GM21737 (cell line): ENCODE results near the gene SLC24A4.

ENCODE experiments used
- ATAC-seq: cut with Tn5 transposase; IDR thresholded peaks from one replicate; pipeline ENCODE4 v1.9.1; 2021; ENCODE audit warnings: mild to moderate bottlenecking, moderate library complexity; ENCODE audit not compliant: unreplicated experiment

The SLC24A4 gene

GRCh38 chr14:92366237-92366636 lies 43.3 kb downstream of the SLC24A4 start:
- ATAC-seq: no peak

- ATAC-seq: no peak
These were observed 45.0 kb downstream of the SLC24A4 start for GRCh38 chr14:92368001-92368400.

DNA sequence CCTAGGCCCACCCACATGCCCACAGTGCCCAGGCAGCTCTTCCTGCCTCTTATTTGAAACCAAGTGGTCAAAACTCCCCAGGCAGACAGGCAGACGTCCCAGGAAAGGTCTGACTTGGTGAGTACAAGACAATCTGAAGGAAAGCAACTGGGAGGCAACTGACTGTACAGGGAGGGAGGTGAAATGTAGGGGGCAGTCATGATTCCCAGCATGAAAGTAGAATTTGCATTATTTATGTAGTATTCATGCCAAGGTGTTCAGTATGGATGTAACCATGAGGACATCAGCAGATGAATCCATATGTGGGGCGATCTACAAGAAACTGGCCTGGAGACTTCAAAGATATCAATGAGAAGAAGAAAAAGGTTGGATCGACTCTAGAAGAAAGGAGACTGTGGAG lies 46.1 kb downstream of the SLC24A4 start:
- ATAC-seq: no peak

DNA sequence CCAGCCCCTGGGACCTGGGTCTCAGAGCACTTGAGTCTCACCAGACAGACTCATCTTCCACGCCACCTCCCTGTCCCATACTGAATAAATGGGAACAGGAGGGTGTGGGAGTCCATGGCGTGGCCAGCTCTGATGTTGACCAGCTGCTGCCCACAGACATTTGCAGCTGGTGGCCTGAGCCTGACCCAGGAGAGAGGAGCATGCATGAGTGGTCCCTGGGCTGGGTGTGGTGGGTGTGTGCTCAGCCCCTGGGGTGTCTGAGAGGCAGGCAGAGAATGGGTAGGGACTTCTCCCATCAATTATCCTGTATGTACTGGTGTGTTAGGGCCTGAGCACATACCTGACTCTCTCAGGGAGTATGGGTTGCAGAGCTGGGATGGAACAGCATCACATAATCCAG lies 49.3 kb downstream of the SLC24A4 start:
- no peak for ATAC-seq

DNA sequence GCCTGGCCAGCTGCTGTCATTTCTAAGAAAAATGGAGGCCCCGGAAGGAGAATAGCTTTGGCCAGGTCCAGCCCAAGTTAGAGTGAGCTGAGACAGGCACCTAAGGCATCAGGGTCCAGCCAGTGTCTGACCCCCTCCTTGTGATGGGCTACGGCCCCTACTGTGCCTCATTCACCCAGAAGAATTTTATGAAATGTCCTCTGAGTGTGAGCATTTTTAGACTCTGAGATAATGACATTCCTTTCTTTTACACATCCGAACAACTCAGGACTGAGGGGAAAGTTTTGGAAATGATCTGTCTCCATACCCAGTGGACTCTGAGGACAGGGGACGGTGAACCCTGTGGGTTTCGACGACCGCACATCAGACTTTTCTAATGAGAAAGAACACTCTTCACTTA lies 50.4 kb downstream of the SLC24A4 start:
- ATAC-seq: no peak

DNA sequence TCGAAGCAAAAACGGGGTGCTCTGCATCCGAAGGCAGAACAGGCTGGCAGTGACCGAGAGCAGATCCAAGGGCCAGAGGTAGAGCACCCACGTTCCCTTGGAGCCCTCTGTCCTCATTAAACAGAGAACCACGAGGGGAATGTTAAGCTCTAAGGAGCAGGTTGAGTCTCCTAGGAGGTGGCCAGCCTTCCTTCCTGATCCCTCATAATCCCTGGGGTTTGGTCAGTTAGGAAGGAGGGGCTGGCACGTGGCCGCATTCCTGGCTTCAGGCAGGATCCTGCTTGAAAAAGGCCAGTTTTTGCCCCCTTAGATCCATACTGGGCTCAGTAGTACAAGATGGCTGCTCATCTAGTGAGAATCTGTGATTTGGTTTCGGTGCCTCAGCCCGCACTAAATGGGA lies 57.2 kb downstream of the SLC24A4 start:
- no peak for ATAC-seq

- no peak for ATAC-seq
These were observed 57.6 kb downstream of the SLC24A4 start for GRCh38 chr14:92380582-92380981.

GRCh38 chr14:92382677-92383076 lies 59.7 kb downstream of the SLC24A4 start:
- ATAC-seq: no peak

- ATAC-seq: no peak
These were observed 60.8 kb downstream of the SLC24A4 start for GRCh38 chr14:92383805-92384204.

GRCh38 chr14:92384461-92385133 lies 61.6 kb downstream of the SLC24A4 start:
- ATAC-seq: no peak

GRCh38 chr14:92385561-92385960 lies 62.6 kb downstream of the SLC24A4 start:
- no peak for ATAC-seq

DNA sequence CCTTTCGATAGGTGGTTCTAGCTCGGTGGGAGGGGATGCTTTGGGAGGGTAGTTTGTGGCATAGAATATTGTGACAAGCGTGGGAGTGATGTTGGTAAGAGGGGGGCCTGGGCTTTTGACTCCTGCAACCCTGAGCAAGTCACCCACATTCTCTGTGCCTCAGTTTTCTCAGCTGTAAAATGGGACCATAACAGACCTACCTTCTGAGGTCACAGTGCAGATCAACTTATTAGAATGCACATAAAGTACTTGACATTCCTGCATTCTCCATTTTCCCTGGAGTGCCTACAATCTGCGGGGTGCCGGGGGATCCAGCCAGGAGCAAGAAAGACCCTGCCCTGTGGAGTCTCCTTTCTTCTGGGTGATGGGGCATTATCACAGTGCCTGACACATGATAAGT lies 63.2 kb downstream of the SLC24A4 start:
- no peak for ATAC-seq

DNA sequence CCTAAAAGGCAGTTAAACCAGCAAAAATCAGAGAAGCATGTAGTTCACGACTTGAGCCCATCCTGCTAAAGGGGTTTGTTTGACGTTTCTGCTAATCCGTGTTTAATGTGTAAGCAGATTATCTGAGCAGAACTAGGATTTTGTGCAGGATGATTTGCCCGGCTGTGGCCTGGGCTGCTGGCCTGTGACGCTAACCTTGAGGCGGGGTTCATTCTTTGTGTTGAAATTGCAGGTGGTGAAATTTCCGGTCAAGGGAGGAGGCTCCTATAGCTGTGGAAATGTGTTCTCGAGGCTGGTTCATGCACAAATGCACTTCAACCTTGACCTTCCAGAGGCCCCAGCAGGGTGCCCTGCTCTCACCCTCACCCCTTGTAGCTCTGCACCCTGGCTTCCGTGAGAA lies 63.7 kb downstream of the SLC24A4 start:
- ATAC-seq: no peak

GRCh38 chr14:92387578-92387977 lies 64.6 kb downstream of the SLC24A4 start:
- ATAC-seq: no peak

DNA sequence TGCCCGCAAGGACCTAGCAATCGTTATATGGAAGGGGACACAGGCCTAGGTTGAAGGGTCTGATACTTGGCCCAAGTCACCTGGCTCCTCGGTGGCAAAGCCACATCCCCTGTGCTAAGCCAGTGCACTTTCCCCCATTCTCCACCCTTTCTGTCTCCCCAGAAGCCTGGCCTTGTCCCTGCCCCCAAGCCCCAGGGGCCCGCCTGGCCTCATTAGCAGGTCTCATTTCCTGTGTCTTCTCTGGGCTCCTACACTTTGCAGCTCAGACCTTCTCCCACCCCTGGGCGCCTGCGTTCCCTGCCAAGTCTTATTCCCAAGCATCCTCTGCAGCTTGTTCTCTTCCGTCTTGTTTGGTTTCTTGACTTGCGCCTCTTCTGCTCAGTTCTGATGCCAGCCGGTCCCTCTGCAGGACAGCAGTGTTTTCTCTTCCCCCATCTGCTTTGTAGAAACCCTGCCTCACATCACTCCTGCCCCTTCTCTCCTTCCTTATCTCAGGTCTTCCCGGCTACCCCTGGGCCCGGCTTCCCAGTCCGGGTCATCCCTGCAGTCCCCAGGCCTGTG lies 66.7 kb downstream of the SLC24A4 start:
- ATAC-seq: no peak

- no peak for ATAC-seq
These were observed 68.8 kb downstream of the SLC24A4 start for GRCh38 chr14:92391726-92392125.

- ATAC-seq: no peak
These were observed 69.7 kb downstream of the SLC24A4 start for GRCh38 chr14:92392711-92393110.

GRCh38 chr14:92397150-92397952 lies 74.4 kb downstream of the SLC24A4 start:
- ATAC-seq: no peak

- no peak for ATAC-seq
These were observed 75.1 kb downstream of the SLC24A4 start for GRCh38 chr14:92397953-92398564.

DNA sequence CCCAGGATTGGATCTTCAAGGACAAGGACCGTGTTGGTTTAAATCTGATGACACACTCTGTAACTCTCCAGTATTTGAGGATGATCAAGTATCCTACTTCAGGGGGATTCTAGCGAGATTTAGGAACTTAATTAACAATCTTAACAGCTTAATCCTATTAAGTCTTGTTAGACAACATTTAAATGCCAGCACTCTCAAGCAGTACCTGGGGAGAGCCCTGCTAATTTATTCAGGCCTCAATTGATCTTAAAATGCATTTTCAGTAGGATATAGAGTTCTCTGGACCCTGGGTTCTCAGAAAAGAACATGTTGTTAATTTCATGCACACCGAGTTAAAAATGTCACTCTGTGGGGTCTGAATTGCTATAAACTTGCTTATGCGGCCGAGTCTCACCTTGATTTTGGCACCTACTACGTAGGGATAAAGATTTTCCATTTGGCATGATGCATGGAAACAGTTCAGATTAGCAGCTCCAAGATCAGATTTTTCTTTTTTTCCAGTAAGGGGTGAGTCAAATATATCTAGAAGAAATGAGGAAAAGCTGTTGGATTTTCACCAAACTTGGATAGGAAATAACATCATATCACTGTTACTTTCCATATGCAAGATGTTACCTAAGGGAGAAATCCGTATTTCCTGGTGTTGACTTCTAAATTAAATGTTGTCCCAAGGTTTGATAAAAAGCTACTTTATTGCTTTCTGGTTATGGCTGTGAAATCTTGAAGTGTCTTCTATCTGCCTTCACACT lies 76.1 kb downstream of the SLC24A4 start:
- ATAC-seq: no peak
